ENCODE measurements around the gene PYGO2. TPM values are rescaled to one million over a fixed set of nuclear protein-coding genes. Genes with fewer than 3 reads are reported as not detected.

Gene PYGO2
- total RNA-seq, 2 experiments from 2014 or later = 44.3 to 47.3 TPM

DNA sequence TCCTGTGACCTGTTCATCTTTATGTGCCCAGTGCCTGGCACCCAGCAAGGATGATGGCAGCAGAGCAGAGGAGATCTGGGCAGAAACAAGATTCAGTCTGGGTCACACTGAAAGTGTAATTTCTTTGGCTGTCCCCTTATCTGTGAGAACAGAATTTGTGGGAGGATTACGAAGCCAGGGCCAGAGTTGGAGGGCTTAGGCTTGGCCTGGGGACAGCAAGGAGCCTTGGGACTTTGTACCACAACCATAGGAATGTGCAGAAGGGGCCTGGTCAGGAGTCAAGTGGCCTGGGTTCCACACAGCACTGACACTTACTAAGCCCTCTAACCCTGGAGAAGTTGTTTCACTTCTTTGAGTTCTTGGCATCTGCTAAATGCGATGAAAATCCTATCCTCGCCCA is 37.9 kb downstream of the PYGO2 start:
- no peaks in the 10 kb centered on the region for H3K4me1 ChIP-seq (ENCODE audit: insufficient read depth, low read length, poor library complexity, severe bottlenecking)
- no peaks in the 10 kb centered on the region for H3K9me3 ChIP-seq (ENCODE audit: low read length)
- no peaks in the 10 kb centered on the region for H3K9me2 ChIP-seq (ENCODE audit: insufficient read depth, low read length)
- H3K79me2 ChIP-seq (ENCODE audit: insufficient read depth, low read depth, low read length) = no peaks in the 10 kb centered on the region
- ChIA-PET CTCF (ENCODE audit: unreplicated experiment) (interaction anchor here (0.6 kb wide), 1 partner anchor 28 kb away, joined by 6 read pairs; no protein-coding TSS in a partner anchor), POLR2A (no interaction called here)
- H4K20me1 ChIP-seq (ENCODE audit: insufficient read depth, low read length) = no peaks in the 10 kb centered on the region
- no TSS peak for BruUV-seq (replicated peaks)
- H2AFZ ChIP-seq (ENCODE audit: low read length) = no peak overlapping the region
- H3K27ac ChIP-seq (ENCODE audit: low read depth, low read length, poor library complexity, severe bottlenecking) = no peak overlapping the region
- no peak overlapping the region for H3K4me3 ChIP-seq (ENCODE audit: low read depth, low read length, poor library complexity, severe bottlenecking)
- peaks cover 67% of the 10 kb centered on the region for H3K36me3 ChIP-seq (ENCODE audit: insufficient read depth, low read length)
- intact Hi-C loops (cut with micrococcal nuclease; ENCODE audit: unreplicated experiment) = no loop called here
- H3K4me2 ChIP-seq (ENCODE audit: low read length) = no peak overlapping the region
- no peak for DNase-seq (ENCODE audit: low spot score)
- TF ChIP-seq EZH2phosphoT487 (IDR thresholded peaks at IDR 0.05; ENCODE audit: borderline replicate concordance, low read depth, low read length) = no peak
- TF ChIP-seq, protein P1, sequence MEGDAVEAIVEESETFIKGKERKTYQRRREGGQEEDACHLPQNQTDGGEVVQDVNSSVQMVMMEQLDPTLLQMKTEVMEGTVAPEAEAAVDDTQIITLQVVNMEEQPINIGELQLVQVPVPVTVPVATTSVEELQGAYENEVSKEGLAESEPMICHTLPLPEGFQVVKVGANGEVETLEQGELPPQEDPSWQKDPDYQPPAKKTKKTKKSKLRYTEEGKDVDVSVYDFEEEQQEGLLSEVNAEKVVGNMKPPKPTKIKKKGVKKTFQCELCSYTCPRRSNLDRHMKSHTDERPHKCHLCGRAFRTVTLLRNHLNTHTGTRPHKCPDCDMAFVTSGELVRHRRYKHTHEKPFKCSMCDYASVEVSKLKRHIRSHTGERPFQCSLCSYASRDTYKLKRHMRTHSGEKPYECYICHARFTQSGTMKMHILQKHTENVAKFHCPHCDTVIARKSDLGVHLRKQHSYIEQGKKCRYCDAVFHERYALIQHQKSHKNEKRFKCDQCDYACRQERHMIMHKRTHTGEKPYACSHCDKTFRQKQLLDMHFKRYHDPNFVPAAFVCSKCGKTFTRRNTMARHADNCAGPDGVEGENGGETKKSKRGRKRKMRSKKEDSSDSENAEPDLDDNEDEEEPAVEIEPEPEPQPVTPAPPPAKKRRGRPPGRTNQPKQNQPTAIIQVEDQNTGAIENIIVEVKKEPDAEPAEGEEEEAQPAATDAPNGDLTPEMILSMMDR (conservative IDR thresholded peaks at IDR 0.05; ENCODE audit: low read length) = no peak

DNA sequence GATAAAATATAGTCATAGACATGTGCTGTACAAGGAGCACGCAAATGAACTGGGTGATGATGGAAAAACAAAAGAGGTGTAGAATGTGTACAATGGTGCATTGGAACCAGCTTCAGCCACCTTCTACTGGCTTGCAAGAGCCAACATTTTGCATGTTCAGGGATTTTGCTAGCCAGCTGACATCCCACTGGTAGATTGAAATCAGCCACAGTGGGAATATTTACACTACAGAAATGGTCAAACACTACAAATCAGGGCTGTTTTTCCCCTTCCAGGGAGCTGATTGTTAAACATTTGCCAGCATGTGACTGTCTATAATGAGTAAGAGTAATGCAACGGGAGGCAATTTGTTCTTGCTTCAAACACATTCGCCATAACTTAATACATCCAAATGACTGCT is 48.3 kb downstream of the PYGO2 start:
- H2AFZ ChIP-seq (ENCODE audit: low read length) = no peak overlapping the region
- ChIA-PET CTCF (ENCODE audit: unreplicated experiment) (interaction anchor here (0.6 kb wide), 1 partner anchor 19 kb away, joined by 3 read pairs; no protein-coding TSS in a partner anchor), POLR2A (no interaction called here)
- H3K36me3 ChIP-seq (ENCODE audit: insufficient read depth, low read length) = peaks cover 14% of the 10 kb centered on the region
- H3K9me3 ChIP-seq (ENCODE audit: low read length) = peaks cover 4% of the 10 kb centered on the region; the same call in 1 of the 2 replicates
- H3K4me2 ChIP-seq (ENCODE audit: low read length) = no peak overlapping the region
- no peaks in the 10 kb centered on the region for H3K9me2 ChIP-seq (ENCODE audit: insufficient read depth, low read length)
- intact Hi-C loops (cut with micrococcal nuclease; ENCODE audit: unreplicated experiment) = no loop called here
- TF ChIP-seq, protein P1 (conservative IDR thresholded peaks at IDR 0.05; ENCODE audit: low read length) = no peak
- no peak for TF ChIP-seq EZH2phosphoT487 (IDR thresholded peaks at IDR 0.05; ENCODE audit: borderline replicate concordance, low read depth, low read length)
- no peak overlapping the region for H3K27ac ChIP-seq (ENCODE audit: low read depth, low read length, poor library complexity, severe bottlenecking)
- no peak overlapping the region for H3K4me3 ChIP-seq (ENCODE audit: low read depth, low read length, poor library complexity, severe bottlenecking)
- DNase-seq (ENCODE audit: low spot score) = no peak
- H3K79me2 ChIP-seq (ENCODE audit: insufficient read depth, low read depth, low read length) = no peaks in the 10 kb centered on the region
- no TSS peak for BruUV-seq (replicated peaks)
- H4K20me1 ChIP-seq (ENCODE audit: insufficient read depth, low read length) = no peaks in the 10 kb centered on the region
- no peaks in the 10 kb centered on the region for H3K4me1 ChIP-seq (ENCODE audit: insufficient read depth, low read length, poor library complexity, severe bottlenecking)

DNA sequence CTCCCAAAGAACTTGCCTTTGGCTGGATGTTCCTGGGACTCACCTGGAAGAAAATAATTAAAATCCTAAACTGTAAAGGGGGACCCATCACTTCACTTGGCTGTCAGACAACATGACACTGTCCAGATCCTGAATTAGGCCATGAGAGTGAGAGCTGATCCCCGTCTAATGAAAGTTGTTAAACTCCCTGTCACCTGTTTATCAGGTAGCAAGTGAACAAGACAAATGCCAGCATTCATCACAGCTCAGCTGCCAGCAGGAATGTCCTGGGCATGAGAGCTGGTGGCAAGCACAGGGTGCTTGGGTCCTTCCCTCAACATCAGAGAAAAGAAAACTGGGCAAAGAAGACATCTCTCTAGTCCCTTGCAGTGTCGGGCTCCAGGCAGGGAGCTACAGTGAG is 48.8 kb downstream of the PYGO2 start:
- Histone ChIP-seq H3K4me1 (ENCODE audit: insufficient read depth, low read length, poor library complexity, severe bottlenecking) (no peaks in the 10 kb centered on the region), H3K27ac (ENCODE audit: low read depth, low read length, poor library complexity, severe bottlenecking) (no peak overlapping the region), H3K36me3 (ENCODE audit: insufficient read depth, low read length) (peaks cover 14% of the 10 kb centered on the region), H2AFZ (ENCODE audit: low read length) (no peak overlapping the region), H3K9me2 (ENCODE audit: insufficient read depth, low read length) (no peaks in the 10 kb centered on the region), H3K79me2 (ENCODE audit: insufficient read depth, low read depth, low read length) (no peaks in the 10 kb centered on the region), H4K20me1 (ENCODE audit: insufficient read depth, low read length) (no peaks in the 10 kb centered on the region), H3K4me3 (ENCODE audit: low read depth, low read length, poor library complexity, severe bottlenecking) (no peak overlapping the region), H3K9me3 (ENCODE audit: low read length) (peaks cover 4% of the 10 kb centered on the region; the same call in 1 of the 2 replicates), H3K4me2 (ENCODE audit: low read length) (no peak overlapping the region)
- intact Hi-C loops (cut with micrococcal nuclease; ENCODE audit: unreplicated experiment) = no loop called here
- ChIA-PET POLR2A (no interaction called here), CTCF (ENCODE audit: unreplicated experiment) (no interaction called here)
- no peak for DNase-seq (ENCODE audit: low spot score)
- TF ChIP-seq, protein P1 (conservative IDR thresholded peaks at IDR 0.05; ENCODE audit: low read length) = 0 out of 2 replicates have a peak, but pooled peaks have one; percentile 0
- no peak for TF ChIP-seq EZH2phosphoT487 (IDR thresholded peaks at IDR 0.05; ENCODE audit: borderline replicate concordance, low read depth, low read length)
- BruUV-seq (replicated peaks) = no TSS peak
